ENCODE data around the gene ATF7IP2. TPM values are rescaled to one million over a fixed set of nuclear protein-coding genes. Genes with fewer than 3 reads are reported as not detected.

The ATF7IP2 gene
- polyA plus RNA-seq, 1 experiment = 6.3 TPM

GRCh38 chr16:10525214-10525825, 139.5 kb downstream of the ATF7IP2 start:
- H3K27ac ChIP-seq (ENCODE audit: low read depth, low read length) = no peak overlapping the region
- H3K9me3 ChIP-seq (ENCODE audit: control insufficient read depth, insufficient read depth, low read length) = no peaks in the 10 kb centered on the region
- H3K4me3 ChIP-seq (ENCODE audit: low read depth, low read length) = no peak overlapping the region
- POLR2A ChIA-PET = interaction anchor here (0.7 kb wide), 1 partner anchor 55 kb away, joined by 3 read pairs; the partner anchor contains the start of gene EMP2
- CTCF ChIA-PET = interaction anchor here (0.7 to 1.5 kb wide), 4 partner anchors 11 to 393 kb away, joined by 3 to 5 read pairs (median 4); no protein-coding TSS in a partner anchor
- DNase-seq (ENCODE audit: low read depth, low spot score) = no peak
- TF ChIP-seq CTCF (IDR thresholded peaks at IDR 0.05; ENCODE audit: low read depth, low read length) = no peak
- no peaks in the 10 kb centered on the region for H3K27me3 ChIP-seq (ENCODE audit: control insufficient read depth, insufficient read depth, low read length)

DNA sequence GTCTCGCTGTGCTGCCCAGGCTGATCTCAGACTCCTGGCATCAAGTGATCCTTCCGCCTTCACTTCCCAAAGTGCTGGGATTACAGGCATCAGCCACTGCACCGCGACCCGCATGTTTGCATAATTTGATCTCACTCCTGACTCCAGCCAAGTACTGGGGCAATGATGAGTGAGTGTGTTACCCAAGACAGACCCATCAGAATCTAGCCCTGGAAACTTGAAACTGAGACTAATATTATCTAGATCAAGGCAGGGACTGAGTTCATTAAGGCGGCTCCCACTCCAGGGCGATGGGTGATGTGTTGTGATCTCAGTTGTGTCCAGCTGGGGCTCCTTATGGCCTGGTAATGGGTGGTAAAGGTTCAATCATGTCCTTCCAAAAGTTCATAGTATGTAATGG, 141.1 kb downstream of the ATF7IP2 start:
- H3K27me3 ChIP-seq (ENCODE audit: control insufficient read depth, insufficient read depth, low read length) = no peaks in the 10 kb centered on the region
- ChIA-PET CTCF (no interaction called here), POLR2A (no interaction called here)
- no peak for DNase-seq (ENCODE audit: low read depth, low spot score)
- no peak overlapping the region for H3K4me3 ChIP-seq (ENCODE audit: low read depth, low read length)
- H3K27ac ChIP-seq (ENCODE audit: low read depth, low read length) = no peak overlapping the region
- no peak for TF ChIP-seq CTCF (IDR thresholded peaks at IDR 0.05; ENCODE audit: low read depth, low read length)
- no peaks in the 10 kb centered on the region for H3K9me3 ChIP-seq (ENCODE audit: control insufficient read depth, insufficient read depth, low read length)

DNA sequence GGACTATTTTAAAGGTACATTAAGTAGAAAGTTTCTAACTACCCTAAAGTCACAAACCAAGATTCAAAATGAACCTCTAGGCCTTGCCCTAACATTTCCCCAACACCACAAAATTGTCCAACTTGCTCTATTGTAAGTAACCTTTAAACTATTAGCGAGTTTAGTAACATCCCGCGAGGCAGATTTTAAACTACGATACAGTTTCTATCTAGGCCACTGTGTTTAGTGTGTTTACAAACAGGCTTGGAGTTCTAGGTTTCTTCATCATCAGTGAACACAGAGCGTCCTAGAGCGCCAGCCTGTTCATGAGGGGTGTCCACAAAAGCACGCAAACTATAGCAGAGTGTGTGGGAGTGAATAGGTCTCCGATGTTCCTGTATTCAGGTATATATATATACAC, 142.8 kb downstream of the ATF7IP2 start:
- no peaks in the 10 kb centered on the region for H3K27me3 ChIP-seq (ENCODE audit: control insufficient read depth, insufficient read depth, low read length)
- ChIA-PET CTCF (no interaction called here), POLR2A (no interaction called here)
- no peak for DNase-seq (ENCODE audit: low read depth, low spot score)
- no peaks in the 10 kb centered on the region for H3K9me3 ChIP-seq (ENCODE audit: control insufficient read depth, insufficient read depth, low read length)
- TF ChIP-seq CTCF (IDR thresholded peaks at IDR 0.05; ENCODE audit: low read depth, low read length) = no peak
- H3K27ac ChIP-seq (ENCODE audit: low read depth, low read length) = no peak overlapping the region
- H3K4me3 ChIP-seq (ENCODE audit: low read depth, low read length) = no peak overlapping the region

- POLR2A ChIA-PET = no interaction called here
- CTCF ChIA-PET = interaction anchor here (0.6 to 2.3 kb wide), 5 partner anchors 8 to 214 kb away, joined by 3 to 6 read pairs (median 4); no protein-coding TSS in a partner anchor
Observed at GRCh38 chr16:10529895-10530669, 144.2 kb downstream of the ATF7IP2 start.

More at GRCh38 chr16:10529895-10530669, 144.2 kb downstream of the ATF7IP2 start:
- Histone ChIP-seq H3K4me3 (ENCODE audit: low read depth, low read length) (no peak overlapping the region), H3K27ac (ENCODE audit: low read depth, low read length) (no peak overlapping the region), H3K27me3 (ENCODE audit: control insufficient read depth, insufficient read depth, low read length) (no peaks in the 10 kb centered on the region), H3K9me3 (ENCODE audit: control insufficient read depth, insufficient read depth, low read length) (no peaks in the 10 kb centered on the region)
- TF ChIP-seq CTCF (IDR thresholded peaks at IDR 0.05; ENCODE audit: low read depth, low read length) = no peak
- DNase-seq (ENCODE audit: low read depth, low spot score) = no peak
